SK-N-SH (cell line): ENCODE data around the gene NTMT1. TPM values are rescaled to one million over a fixed set of nuclear protein-coding genes. Genes with fewer than 3 reads are reported as not detected.
"Not testable (repeated sequence)": the region's sequence is repeated elsewhere in the genome, so short reads cannot be mapped to it uniquely, and the experiment has no call there.

ENCODE experiments used
- CTCF ChIA-PET: fragments of 300-600, 350-600 bp; formaldehyde crosslinking; extraction: SDS; loops from one replicate; lab custom pipeline; 2021; lab: Yijun Ruan, JAX
- POLR2A ChIA-PET: fragments of 350-600 bp; sonication (Branson Sonifier 250); formaldehyde crosslinking; extraction: SDS; loops from one replicate; lab custom pipeline; 2020; ENCODE audit warnings: antibody characterized with exemption, inconsistent platforms; lab: Yijun Ruan, JAX
- DNase-seq: peaks from one replicate; pipeline ENCODE4 v3.0.0; 2012
- H2AFZ ChIP-seq: fragments of 200-600 bp; sonication (generic); 2 replicates; pipeline ENCODE4 v1.8.1; 2016; ENCODE audit warnings: antibody characterized with exemption, mild to moderate bottlenecking, low read depth
- H3F3A ChIP-seq: fragments of 200-600 bp; sonication (generic); replicated peaks from 2 replicates; pipeline ENCODE3; 2016; ENCODE audit warnings: antibody characterized with exemption, mild to moderate bottlenecking; ENCODE audit not compliant: insufficient read depth
- H3K27ac ChIP-seq, 2 experiments: fragments of 200-500 bp in 1 of 2; fragments of 200-600 bp in 1 of 2; sonication (Bioruptor generic) in 1 of 2; sonication (generic), shearing (Covaris generic) in 1 of 2; 2 replicates each; pipeline versions ENCODE4 v1.5.1 to v1.6.1; 2014 to 2016; ENCODE audit warnings: low read depth in 2 of 2, inconsistent platforms in 1 of 2, low read length in 1 of 2, mild to moderate bottlenecking in 1 of 2, mixed read lengths in 1 of 2
- H3K27me3 ChIP-seq: fragments of 200-600 bp; sonication (generic), shearing (Covaris generic); 2 replicates; pipeline ENCODE4 v1.6.1; 2016; ENCODE audit warnings: mixed run types; ENCODE audit not compliant: insufficient read depth
- H3K36me3 ChIP-seq, 2 experiments: fragments of 200-500 bp in 1 of 2; fragments of 200-600 bp in 1 of 2; sonication (Bioruptor generic) in 1 of 2; sonication (generic) in 1 of 2; replicated peaks in 1 of 2; 2 replicates each; pipeline versions ENCODE3 to v1.5.1; 2014 to 2016; ENCODE audit warnings: low read length in 1 of 2, mild to moderate bottlenecking in 1 of 2; ENCODE audit not compliant: insufficient read depth in 2 of 2, control insufficient read depth in 1 of 2
- H3K4me1 ChIP-seq, 2 experiments: fragments of 200-500 bp in 1 of 2; fragments of 200-600 bp in 1 of 2; sonication (Bioruptor generic) in 1 of 2; sonication (generic), shearing (Covaris generic) in 1 of 2; 2 replicates each; pipeline versions ENCODE4 v1.5.1 to v1.6.1; 2014 to 2016; ENCODE audit warnings: low read depth in 1 of 2, low read length in 1 of 2, mixed run types in 1 of 2; ENCODE audit not compliant: insufficient read depth in 2 of 2, control insufficient read depth in 1 of 2
- H3K4me2 ChIP-seq: fragments of 200-600 bp; sonication (generic), shearing (Covaris generic); 2 replicates; pipeline ENCODE4 v1.6.1; 2017; ENCODE audit warnings: mixed run types
- H3K4me3 ChIP-seq, 2 experiments: fragments of 200-500 bp in 1 of 2; fragments of 200-600 bp in 1 of 2; sonication (Bioruptor generic) in 1 of 2; sonication (generic), shearing (Covaris generic) in 1 of 2; 2 replicates each; pipeline versions ENCODE4 v1.5.1 to v1.8.1; 2014 to 2016; ENCODE audit warnings: low read depth in 2 of 2, inconsistent platforms in 1 of 2, low read length in 1 of 2, mild to moderate bottlenecking in 1 of 2, mixed read lengths in 1 of 2, moderate library complexity in 1 of 2
- H3K79me2 ChIP-seq: fragments of 200-600 bp; sonication (generic); 2 replicates; pipeline ENCODE4 v1.8.1; 2017; ENCODE audit warnings: mild to moderate bottlenecking; ENCODE audit not compliant: insufficient read depth
- H3K9ac ChIP-seq: fragments of 200-600 bp; sonication (generic); 2 replicates; pipeline ENCODE4 v1.6.1; 2017; ENCODE audit warnings: mixed run types
- H3K9me2 ChIP-seq: fragments of 200-600 bp; sonication (generic); 2 replicates; pipeline ENCODE4 v1.6.1; 2017; ENCODE audit warnings: mixed run types
- H3K9me3 ChIP-seq: fragments of 200-600 bp; sonication (generic); 2 replicates; pipeline ENCODE4 v1.6.1; 2017; ENCODE audit warnings: mixed run types, mild to moderate bottlenecking, moderate library complexity
- H4K20me1 ChIP-seq: fragments of 200-600 bp; sonication (generic); 2 replicates; pipeline ENCODE4 v1.6.1; 2017; ENCODE audit warnings: mild to moderate bottlenecking, mixed run types; ENCODE audit not compliant: insufficient read depth
- CHD2 ChIP-seq: fragments of 150-350 bp; IDR thresholded peaks from 2 replicates; pipeline ENCODE4 v1.6.1; 2018; ENCODE audit warnings: low read length; ENCODE audit not compliant: partially characterized antibody
- ELF1 ChIP-seq: IDR thresholded peaks from 2 replicates; pipeline ENCODE4 v1.4.0; 2012
- FOSL2 ChIP-seq: IDR thresholded peaks from 2 replicates; pipeline ENCODE4 v1.4.0; 2012; ENCODE audit warnings: low read depth, mild to moderate bottlenecking, moderate library complexity, borderline replicate concordance
- FOXJ3 ChIP-seq: sonication (generic); formaldehyde crosslinking; IDR thresholded peaks from 2 replicates; pipeline ENCODE4 v1.5.1; 2020; ENCODE audit warnings: mild to moderate bottlenecking, missing genetic modification reagents
- FOXM1 ChIP-seq: IDR thresholded peaks from 2 replicates; pipeline ENCODE4 v1.4.0; 2012; ENCODE audit warnings: low read depth, mild to moderate bottlenecking
- MEF2A ChIP-seq: IDR thresholded peaks from 2 replicates; pipeline ENCODE4 v1.4.0; 2012; ENCODE audit warnings: low read depth, borderline replicate concordance
- NFIC ChIP-seq: IDR thresholded peaks from 2 replicates; pipeline ENCODE4 v1.4.0; 2012; ENCODE audit warnings: borderline replicate concordance
- POLR2AphosphoS5 ChIP-seq: IDR thresholded peaks from 2 replicates; pipeline ENCODE4 v1.6.1; 2012; ENCODE audit warnings: low read depth, low read length
- RCOR1 ChIP-seq: fragments of 150-350 bp; IDR thresholded peaks from 2 replicates; pipeline ENCODE4 v1.6.1; 2017; ENCODE audit warnings: antibody characterized with exemption, low read length
- RFX5 ChIP-seq: IDR thresholded peaks from 2 replicates; pipeline ENCODE4 v1.6.1; 2012; ENCODE audit warnings: mild to moderate bottlenecking, improper control_type of control experiment, low read length
- SIN3A ChIP-seq: IDR thresholded peaks from 2 replicates; pipeline ENCODE4 v1.6.1; 2012; ENCODE audit warnings: low read depth, mild to moderate bottlenecking, low read length, moderate library complexity, borderline replicate concordance
- SMC3 ChIP-seq: IDR thresholded peaks from 2 replicates; pipeline ENCODE4 v1.6.1; 2012; ENCODE audit warnings: low read depth, low read length, improper control_type of control experiment
- TAF1 ChIP-seq: IDR thresholded peaks from 2 replicates; pipeline ENCODE4 v1.6.1; 2012; ENCODE audit warnings: low read depth, mild to moderate bottlenecking, low read length, moderate library complexity, borderline replicate concordance
- WGBS: methylation state at CpG from one replicate; pipeline ENCODE4 v1.1.6; 2017; ENCODE audit warnings: low lambda C conversion rate; 5-methylcytosine and 5-hydroxymethylcytosine counted together
- polyA plus RNA-seq, 3 experiments: library from polyadenylated mRNA; depleted of rRNA; stranded (reverse); fragments of >200 nt; gene quantifications; 2 replicates each; pipeline ENCODE4 v1.2.3, GENCODE V29; 2012
- TF ChIP-seq, protein P1 (sequence below): IDR thresholded peaks from 2 replicates; pipeline ENCODE4 v1.4.0; 2012; ENCODE audit warnings: low read depth, borderline replicate concordance
- TF ChIP-seq, protein P2 (sequence below): fragments of 150-350 bp; IDR thresholded peaks from 2 replicates; pipeline ENCODE4 v1.6.1; 2017; ENCODE audit warnings: antibody characterized with exemption, low read length, low read depth, borderline replicate concordance
- TF ChIP-seq, protein P3 (sequence below): IDR thresholded peaks from 2 replicates; pipeline ENCODE4 v1.4.0; 2012; ENCODE audit warnings: low read depth
- TF ChIP-seq, protein P4 (sequence below): IDR thresholded peaks from 2 replicates; pipeline ENCODE4 v1.4.0; 2012; ENCODE audit warnings: low read depth, borderline replicate concordance

NTMT1 gene
- polyA plus RNA-seq, 1 of the 3 experiments (the other 2 are of a cell fraction) = 78.3 TPM

DNA sequence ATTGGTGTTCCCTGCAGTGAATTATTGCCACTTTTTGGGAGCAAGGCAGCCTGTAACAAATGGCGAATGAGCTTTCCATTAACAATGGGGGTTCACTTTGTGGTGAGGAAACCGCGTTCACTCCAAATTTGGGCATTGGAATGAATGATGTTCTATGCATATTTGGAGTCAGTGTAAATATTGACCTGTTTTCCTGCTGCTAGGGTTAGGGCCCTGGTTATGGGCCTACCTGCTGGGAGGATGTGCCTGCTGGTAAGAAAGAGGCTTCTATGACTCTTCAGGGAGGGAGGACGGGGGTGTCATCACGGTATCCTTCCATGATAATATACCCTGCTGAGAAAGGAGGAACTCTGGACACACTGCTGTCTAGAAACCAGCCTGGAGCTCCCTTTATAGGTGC, 34.0 kb upstream of the NTMT1 start:
- Histone ChIP-seq H2AFZ (no peak overlapping the region), H3K9ac (no peak overlapping the region), H3K79me2 (no peaks in the 10 kb centered on the region), H3K4me1 (peaks cover 0 to under 1% of the 10 kb centered on the region in 2 experiments; a peak in 2 of 4 replicates), H3K36me3 (no peaks in the 10 kb centered on the region), H3F3A (no peaks in the 10 kb centered on the region), H3K4me3 (no peak overlapping the region), H3K27ac (no peak overlapping the region), H4K20me1 (no peaks in the 10 kb centered on the region), H3K27me3 (no peaks in the 10 kb centered on the region), H3K9me3 (no peaks in the 10 kb centered on the region), H3K4me2 (no peak overlapping the region), H3K9me2 (no peaks in the 10 kb centered on the region)
- WGBS = 86% methylated on average over 5 of the region's 5 CpGs
- TF ChIP-seq SIN3A = no peak
- no peak for TF ChIP-seq POLR2AphosphoS5
- TF ChIP-seq, protein P1, sequence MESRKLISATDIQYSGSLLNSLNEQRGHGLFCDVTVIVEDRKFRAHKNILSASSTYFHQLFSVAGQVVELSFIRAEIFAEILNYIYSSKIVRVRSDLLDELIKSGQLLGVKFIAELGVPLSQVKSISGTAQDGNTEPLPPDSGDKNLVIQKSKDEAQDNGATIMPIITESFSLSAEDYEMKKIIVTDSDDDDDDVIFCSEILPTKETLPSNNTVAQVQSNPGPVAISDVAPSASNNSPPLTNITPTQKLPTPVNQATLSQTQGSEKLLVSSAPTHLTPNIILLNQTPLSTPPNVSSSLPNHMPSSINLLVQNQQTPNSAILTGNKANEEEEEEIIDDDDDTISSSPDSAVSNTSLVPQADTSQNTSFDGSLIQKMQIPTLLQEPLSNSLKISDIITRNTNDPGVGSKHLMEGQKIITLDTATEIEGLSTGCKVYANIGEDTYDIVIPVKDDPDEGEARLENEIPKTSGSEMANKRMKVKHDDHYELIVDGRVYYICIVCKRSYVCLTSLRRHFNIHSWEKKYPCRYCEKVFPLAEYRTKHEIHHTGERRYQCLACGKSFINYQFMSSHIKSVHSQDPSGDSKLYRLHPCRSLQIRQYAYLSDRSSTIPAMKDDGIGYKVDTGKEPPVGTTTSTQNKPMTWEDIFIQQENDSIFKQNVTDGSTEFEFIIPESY = no peak
- TF ChIP-seq RFX5 = no peak
- no peak for TF ChIP-seq FOSL2
- TF ChIP-seq MEF2A = no peak
- no peak for TF ChIP-seq RCOR1
- TF ChIP-seq NFIC = no peak
- TF ChIP-seq, protein P2, sequence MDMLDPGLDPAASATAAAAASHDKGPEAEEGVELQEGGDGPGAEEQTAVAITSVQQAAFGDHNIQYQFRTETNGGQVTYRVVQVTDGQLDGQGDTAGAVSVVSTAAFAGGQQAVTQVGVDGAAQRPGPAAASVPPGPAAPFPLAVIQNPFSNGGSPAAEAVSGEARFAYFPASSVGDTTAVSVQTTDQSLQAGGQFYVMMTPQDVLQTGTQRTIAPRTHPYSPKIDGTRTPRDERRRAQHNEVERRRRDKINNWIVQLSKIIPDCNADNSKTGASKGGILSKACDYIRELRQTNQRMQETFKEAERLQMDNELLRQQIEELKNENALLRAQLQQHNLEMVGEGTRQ = no peak
- TF ChIP-seq, protein P3, sequence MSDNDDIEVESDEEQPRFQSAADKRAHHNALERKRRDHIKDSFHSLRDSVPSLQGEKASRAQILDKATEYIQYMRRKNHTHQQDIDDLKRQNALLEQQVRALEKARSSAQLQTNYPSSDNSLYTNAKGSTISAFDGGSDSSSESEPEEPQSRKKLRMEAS = no peak
- TF ChIP-seq FOXJ3 (CRISPR knock-in tag) = no peak
- TF ChIP-seq ELF1 = no peak
- no peak for TF ChIP-seq TAF1
- TF ChIP-seq SMC3 = no peak
- TF ChIP-seq FOXM1 = no peak
- TF ChIP-seq, protein P4, sequence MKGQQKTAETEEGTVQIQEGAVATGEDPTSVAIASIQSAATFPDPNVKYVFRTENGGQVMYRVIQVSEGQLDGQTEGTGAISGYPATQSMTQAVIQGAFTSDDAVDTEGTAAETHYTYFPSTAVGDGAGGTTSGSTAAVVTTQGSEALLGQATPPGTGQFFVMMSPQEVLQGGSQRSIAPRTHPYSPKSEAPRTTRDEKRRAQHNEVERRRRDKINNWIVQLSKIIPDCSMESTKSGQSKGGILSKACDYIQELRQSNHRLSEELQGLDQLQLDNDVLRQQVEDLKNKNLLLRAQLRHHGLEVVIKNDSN = no peak
- TF ChIP-seq CHD2 = no peak
- ChIA-PET POLR2A (no interaction called here), CTCF (interaction anchor here (1.1 to 1.8 kb wide), 2 partner anchors 17 to 19 kb away, joined by 3 to 6 read pairs; no protein-coding TSS in a partner anchor)
- no peak for DNase-seq

DNA sequence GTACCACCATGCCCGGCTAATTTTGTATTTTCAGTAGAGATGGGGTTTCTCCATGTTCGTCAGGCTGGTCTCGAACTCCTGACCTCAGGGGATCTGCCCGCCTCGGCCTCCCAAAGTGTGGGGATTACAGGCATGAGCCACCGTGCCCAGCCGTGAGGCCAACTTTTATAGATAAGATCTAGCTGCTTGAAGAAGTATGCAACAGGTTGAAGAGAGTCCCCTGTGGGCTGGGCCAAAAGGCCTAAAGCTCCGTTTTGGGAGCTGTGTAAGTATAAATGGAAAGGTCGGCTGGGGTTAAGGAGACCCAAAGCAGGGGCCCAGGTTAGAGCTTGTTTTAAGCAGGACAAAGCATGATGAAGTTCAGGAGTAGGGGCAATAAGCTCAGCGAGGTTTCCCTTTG, 33.2 kb upstream of the NTMT1 start:
- CTCF ChIA-PET = interaction anchor here (1.3 to 1.8 kb wide), 2 partner anchors 11 to 19 kb away, joined by 4 to 6 read pairs; no protein-coding TSS in a partner anchor
- H3K4me2 ChIP-seq = not testable (repeated sequence)
- WGBS = 94% methylated on average over 10 of the region's 10 CpGs

More for the DNA sequence above, 33.2 kb upstream of the NTMT1 start:
- H3F3A ChIP-seq, H3K79me2 ChIP-seq, H4K20me1 ChIP-seq, DNase-seq, H3K27ac ChIP-seq, H3K27me3 ChIP-seq, POLR2A ChIA-PET, H2AFZ ChIP-seq, H3K4me1 ChIP-seq, H3K9ac ChIP-seq, H3K36me3 ChIP-seq, H3K4me3 ChIP-seq, H3K9me2 ChIP-seq, H3K9me3 ChIP-seq: not testable (repeated sequence)
